Mesenchymal stem cell (in vitro differentiated cells and primary cell): Measurements from ENCODE around the gene BCL7B. TPM values are rescaled to one million over a fixed set of nuclear protein-coding genes. Genes with fewer than 3 reads are reported as not detected.

Experiments used
- DNase-seq: peaks from one replicate; pipeline ENCODE4 v3.0.0-alpha.2; 2013
- H2AFZ ChIP-seq: one replicate; pipeline ENCODE4 v1.6.1; 2013; ENCODE audit warnings: low read depth, mild to moderate bottlenecking, control low read depth, inconsistent platforms, low read length, moderate library complexity
- H2AK5ac ChIP-seq: 2 replicates; pipeline ENCODE4 v1.6.1; 2013; ENCODE audit warnings: low read length, moderate library complexity, mild to moderate bottlenecking, inconsistent platforms; ENCODE audit not compliant: severe bottlenecking
- H2BK120ac ChIP-seq: one replicate; pipeline ENCODE4 v1.6.1; 2013; ENCODE audit warnings: low read depth, mild to moderate bottlenecking, inconsistent platforms, low read length, moderate library complexity
- H2BK12ac ChIP-seq, 2 experiments: one replicate each; pipeline ENCODE4 v1.6.1; 2013; ENCODE audit warnings: inconsistent platforms in 2 of 2, low read length in 2 of 2, mild to moderate bottlenecking in 2 of 2, moderate library complexity in 2 of 2, control low read depth in 1 of 2
- H2BK15ac ChIP-seq: one replicate; pipeline ENCODE4 v1.6.1; 2013; ENCODE audit warnings: mild to moderate bottlenecking, low read depth, inconsistent platforms; ENCODE audit not compliant: poor library complexity, severe bottlenecking
- H2BK5ac ChIP-seq: 2 replicates; pipeline ENCODE4 v1.6.1; 2013; ENCODE audit warnings: low read depth, mild to moderate bottlenecking, low read length, control low read depth, inconsistent platforms; ENCODE audit not compliant: poor library complexity, severe bottlenecking
- H3K14ac ChIP-seq, 2 experiments: one replicate each; pipeline ENCODE4 v1.6.1; 2013; ENCODE audit warnings: inconsistent platforms in 2 of 2, low read length in 2 of 2, control low read depth in 1 of 2, mild to moderate bottlenecking in 1 of 2, moderate library complexity in 1 of 2
- H3K18ac ChIP-seq, 2 experiments: one replicate each; pipeline ENCODE4 v1.6.1; 2013; ENCODE audit warnings: inconsistent platforms in 2 of 2, low read length in 2 of 2, control low read depth in 1 of 2, low read depth in 1 of 2, mild to moderate bottlenecking in 1 of 2
- H3K23ac ChIP-seq, 2 experiments: one replicate each; pipeline ENCODE4 v1.6.1; 2013; ENCODE audit warnings: inconsistent platforms in 2 of 2, low read length in 2 of 2, mild to moderate bottlenecking in 2 of 2, moderate library complexity in 2 of 2, control low read depth in 1 of 2
- H3K27ac ChIP-seq: 2 replicates; pipeline ENCODE4 v1.5.1; 2013; ENCODE audit warnings: mild to moderate bottlenecking, moderate library complexity, low read length, control low read depth, inconsistent platforms; ENCODE audit not compliant: poor library complexity, severe bottlenecking
- H3K27me3 ChIP-seq, 2 experiments: 2 replicates each; pipeline versions ENCODE4 v1.6.1 to v1.7.0; 2013; ENCODE audit warnings: low read length in 2 of 2, mild to moderate bottlenecking in 2 of 2, moderate library complexity in 2 of 2, control low read depth in 1 of 2, inconsistent platforms in 1 of 2; ENCODE audit not compliant: control insufficient read depth in 1 of 2, insufficient read depth in 1 of 2
- H3K36me3 ChIP-seq, 2 experiments: 2 replicates each; pipeline versions ENCODE4 v1.6.1 to v1.7.0; 2013; ENCODE audit warnings: low read length in 2 of 2, control low read depth in 1 of 2, inconsistent platforms in 1 of 2, low read depth in 1 of 2, mild to moderate bottlenecking in 1 of 2; ENCODE audit not compliant: insufficient read depth in 2 of 2, control insufficient read depth in 1 of 2
- H3K4ac ChIP-seq, 2 experiments: one replicate each; pipeline ENCODE4 v1.6.1; 2013; ENCODE audit warnings: inconsistent platforms in 2 of 2, low read length in 2 of 2, mild to moderate bottlenecking in 2 of 2, moderate library complexity in 2 of 2, control low read depth in 1 of 2, low read depth in 1 of 2
- H3K4me1 ChIP-seq: 2 replicates; pipeline ENCODE4 v1.6.1; 2013; ENCODE audit warnings: low read depth, low read length, control low read depth; ENCODE audit not compliant: control insufficient read depth, insufficient read depth
- H3K4me2 ChIP-seq: 2 replicates; pipeline ENCODE4 v1.6.1; 2013; ENCODE audit warnings: low read length, mild to moderate bottlenecking, inconsistent platforms; ENCODE audit not compliant: poor library complexity, severe bottlenecking
- H3K4me3 ChIP-seq, 2 experiments: 2 replicates each; pipeline versions ENCODE4 v1.5.1 to v1.7.0; 2013; ENCODE audit warnings: low read length in 2 of 2, mild to moderate bottlenecking in 2 of 2, control low read depth in 1 of 2, low read depth in 1 of 2; ENCODE audit not compliant: insufficient read depth in 1 of 2
- H3K79me1 ChIP-seq: replicated peaks from 2 replicates; pipeline ENCODE4 v1.6.1; 2013; ENCODE audit warnings: mild to moderate bottlenecking, control low read depth, low read length, inconsistent platforms; ENCODE audit not compliant: poor library complexity, severe bottlenecking
- H3K9ac ChIP-seq: 2 replicates; pipeline ENCODE4 v1.7.0; 2013; ENCODE audit warnings: mild to moderate bottlenecking, low read length, moderate library complexity
- H3K9me3 ChIP-seq: 2 replicates; pipeline ENCODE4 v1.7.0; 2013; ENCODE audit warnings: mild to moderate bottlenecking, low read length; ENCODE audit not compliant: control insufficient read depth
- H4K8ac ChIP-seq: one replicate; pipeline ENCODE4 v1.6.1; 2013; ENCODE audit warnings: inconsistent platforms, mild to moderate bottlenecking, low read length, moderate library complexity
- H4K91ac ChIP-seq: one replicate; pipeline ENCODE4 v1.6.1; 2013; ENCODE audit warnings: mild to moderate bottlenecking, low read length, inconsistent platforms
- WGBS: methylation state at CpG from one replicate; pipeline ENCODE4 v1.1.7; 2013; ENCODE audit warnings: mixed read lengths; 5-methylcytosine and 5-hydroxymethylcytosine counted together
- small RNA-seq: library from polyadenylated mRNA; stranded (forward); fragments of <200 nt; extraction: miRNeasy Mini kit (QIAGEN cat#:217004); gene quantifications from one replicate; pipeline ENCODE3, GENCODE V24; 2013; ENCODE audit warnings: low read depth

BCL7B gene

GRCh38 chr7:73487486-73487885 lies 70.0 kb downstream of the BCL7B start:
- Histone ChIP-seq H2AK5ac (no peak overlapping the region), H3K9ac (peak overlapping the region; percentile 29), H4K91ac (no peak overlapping the region), H2BK15ac (no peak overlapping the region), H3K27ac (no peak overlapping the region), H3K36me3 (peaks cover 29 to 87% of the 10 kb centered on the region in 2 experiments), H2AFZ (no peak overlapping the region), H2BK120ac (no peak overlapping the region), H3K4me3 (no peak overlapping the region), H2BK5ac (no peak overlapping the region), H2BK12ac (no peak overlapping the region), H3K4me2 (no peak overlapping the region), H3K79me1 (peaks cover 14% of the 10 kb centered on the region), H3K14ac (no peak overlapping the region), H3K18ac (no peak overlapping the region), H3K9me3 (no peaks in the 10 kb centered on the region), H3K4me1 (peaks cover 3% of the 10 kb centered on the region), H3K23ac (no peak overlapping the region), H3K4ac (no peak overlapping the region), H4K8ac (no peak overlapping the region), H3K27me3 (no peaks in the 10 kb centered on the region)
- peak; percentile 3 for DNase-seq
- WGBS = 100% methylated on average over 1 of the region's 1 CpG

Small RNA genes within 50 kb of the gene (small RNA-seq; reads per million reads assigned to genes)
- gene RNU6-1198P = not detected
